GM12801 (cell line): ENCODE measurements around the gene XPNPEP2.

Experiments
- CTCF ChIP-seq: IDR thresholded peaks from one replicate; pipeline ENCODE4 v1.5.1; 2011; ENCODE audit warnings: control low read depth; ENCODE audit not compliant: insufficient read length; ENCODE audit errors: extremely low read depth

XPNPEP2 gene

GRCh38 chrX:129741880-129742758, 3.3 kb downstream of the XPNPEP2 start:
- TF ChIP-seq CTCF, result no peak

GRCh38 chrX:129743821-129744220, 5.0 kb downstream of the XPNPEP2 start:
- TF ChIP-seq CTCF, result no peak

- TF ChIP-seq CTCF, result no peak
Observed at GRCh38 chrX:129744861-129745321, 6.1 kb downstream of the XPNPEP2 start.

- no peak for TF ChIP-seq CTCF
Observed at GRCh38 chrX:129746557-129747470, 8.0 kb downstream of the XPNPEP2 start.

- TF ChIP-seq CTCF, result no peak
Observed at GRCh38 chrX:129747533-129747932, 8.8 kb downstream of the XPNPEP2 start.

- no peak for TF ChIP-seq CTCF
Observed at GRCh38 chrX:129748305-129748704, 9.5 kb downstream of the XPNPEP2 start.

GRCh38 chrX:129749069-129749468, 10.3 kb downstream of the XPNPEP2 start:
- no peak for TF ChIP-seq CTCF
